ENCODE data around the gene RPS21.

DNA sequence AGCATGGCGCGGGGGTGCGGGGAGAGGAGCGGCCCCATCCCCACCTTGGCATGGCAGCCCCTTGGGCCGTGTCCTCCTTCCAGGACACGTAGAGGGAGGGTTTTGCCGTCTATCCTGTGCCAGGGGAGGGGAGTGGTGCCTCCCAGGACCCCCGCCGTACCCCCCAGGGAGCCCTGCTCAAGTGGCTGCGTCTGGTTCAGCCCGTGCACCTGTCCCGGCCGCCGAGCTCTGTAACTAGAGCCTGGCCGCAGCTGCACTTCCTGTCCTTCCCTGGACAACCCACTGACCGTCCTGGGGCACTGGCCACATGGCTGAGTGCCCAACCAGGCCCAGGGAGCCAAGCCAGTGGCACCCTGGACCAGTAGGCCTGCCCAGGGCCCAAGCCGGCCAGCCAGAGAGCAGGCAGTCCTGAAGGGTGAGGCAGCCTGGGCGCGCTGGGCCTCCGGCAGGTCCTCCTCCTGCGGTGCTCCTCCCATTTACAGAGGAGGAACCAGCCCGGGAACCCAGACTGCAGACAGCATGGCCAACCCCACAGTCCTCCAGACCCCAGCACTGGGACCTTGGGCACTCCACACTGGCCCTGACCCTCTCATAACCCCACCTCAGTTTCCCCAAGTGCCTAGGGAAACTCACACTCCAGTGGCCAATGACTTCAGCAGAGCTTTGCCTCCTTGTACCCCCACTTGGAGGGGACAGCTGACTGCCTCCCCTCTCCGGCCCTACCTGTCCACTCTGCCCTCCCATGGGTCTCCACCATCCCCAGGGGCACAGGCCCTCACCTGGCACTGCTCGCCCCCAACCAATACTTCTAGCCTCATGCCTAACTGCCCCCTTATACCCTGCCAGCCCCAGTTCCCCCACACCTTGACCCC, 28.5 kb upstream of the RPS21 start:
- TF ChIP-seq, protein P1, sequence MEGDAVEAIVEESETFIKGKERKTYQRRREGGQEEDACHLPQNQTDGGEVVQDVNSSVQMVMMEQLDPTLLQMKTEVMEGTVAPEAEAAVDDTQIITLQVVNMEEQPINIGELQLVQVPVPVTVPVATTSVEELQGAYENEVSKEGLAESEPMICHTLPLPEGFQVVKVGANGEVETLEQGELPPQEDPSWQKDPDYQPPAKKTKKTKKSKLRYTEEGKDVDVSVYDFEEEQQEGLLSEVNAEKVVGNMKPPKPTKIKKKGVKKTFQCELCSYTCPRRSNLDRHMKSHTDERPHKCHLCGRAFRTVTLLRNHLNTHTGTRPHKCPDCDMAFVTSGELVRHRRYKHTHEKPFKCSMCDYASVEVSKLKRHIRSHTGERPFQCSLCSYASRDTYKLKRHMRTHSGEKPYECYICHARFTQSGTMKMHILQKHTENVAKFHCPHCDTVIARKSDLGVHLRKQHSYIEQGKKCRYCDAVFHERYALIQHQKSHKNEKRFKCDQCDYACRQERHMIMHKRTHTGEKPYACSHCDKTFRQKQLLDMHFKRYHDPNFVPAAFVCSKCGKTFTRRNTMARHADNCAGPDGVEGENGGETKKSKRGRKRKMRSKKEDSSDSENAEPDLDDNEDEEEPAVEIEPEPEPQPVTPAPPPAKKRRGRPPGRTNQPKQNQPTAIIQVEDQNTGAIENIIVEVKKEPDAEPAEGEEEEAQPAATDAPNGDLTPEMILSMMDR (IDR thresholded peaks at IDR 0.05), result no peak
- no peak for TF ChIP-seq EP300 (IDR thresholded peaks at IDR 0.05)
- no peak for TF ChIP-seq POLR2AphosphoS5 (IDR thresholded peaks at IDR 0.05)
- TF ChIP-seq POLR2A (IDR thresholded peaks at IDR 0.05), result no peak

All from sigmoid colon (tissue), 4 donors.